Melanocyte of skin (primary cell): ENCODE data around the gene OR10A7. TPM values are rescaled to one million over a fixed set of nuclear protein-coding genes. Genes with fewer than 3 reads are reported as not detected.

Source experiments
- total RNA-seq, 2 donors: library from RNA; depleted of rRNA; stranded (reverse); fragments of >200 nt; gene quantifications; 2 replicates each; pipeline ENCODE4 v1.2.3, GENCODE V29; 2012

OR10A7 gene
- not detected for total RNA-seq

GRCh38 chr12:55220725-55221124 is at the start of gene OR10A7:
OR10A7 (plus strand) TSS chr12:55221025; CDS start chr12:55221025, 0 bp downstream.

GRCh38 chr12:55244309-55244708 is 23.5 kb downstream of the OR10A7 start, which contains the start of gene OR6C74:
OR6C74 (plus strand) TSS chr12:55244609; CDS start chr12:55247288, 2,679 bp downstream.

Other genes with a start within 250 kb of the OR10A7 start
- gene TESPA1, start 236.3 kb upstream of the OR10A7 start, total RNA-seq = not detected
- gene NEUROD4, start 201.1 kb upstream of the OR10A7 start, total RNA-seq = not detected
- not detected for gene OR9K2, start 94.6 kb upstream of the OR10A7 start, total RNA-seq
- gene OR6C74, start 23.6 kb downstream of the OR10A7 start, total RNA-seq = under 1 TPM in 1 of 2 donors, not detected in 1; under 0.01 TPM
- gene OR6C6, start 75.5 kb downstream of the OR10A7 start, total RNA-seq = not detected
- gene OR6C1, start 93.3 kb downstream of the OR10A7 start, total RNA-seq = not detected
- gene OR6C3, start 109.7 kb downstream of the OR10A7 start, total RNA-seq = not detected
- gene OR6C75, start 141.9 kb downstream of the OR10A7 start, total RNA-seq = not detected
- gene OR6C65, start 179.5 kb downstream of the OR10A7 start, total RNA-seq = not detected
- not detected for gene OR6C76, start 205.2 kb downstream of the OR10A7 start, total RNA-seq
- not detected for gene OR6C2, start 223.1 kb downstream of the OR10A7 start, total RNA-seq
- gene OR6C70, start 249.1 kb downstream of the OR10A7 start, total RNA-seq = not detected